K562 (cell line): ENCODE measurements around the gene ROBO1. TPM values are rescaled to one million over a fixed set of nuclear protein-coding genes. Genes with fewer than 3 reads are reported as not detected.

Source experiments
- ATAC-seq: fragments of 200-7000 bp; cut with Tn5 transposase; 3 replicates; pipeline ENCODE4 v1.9.1; 2020; ENCODE audit warnings: moderate library complexity
- BruUV-seq: library from RNA; stranded (reverse); fragments of 400-500 nt; replicated peaks from 2 replicates; lab custom pipeline; 2021; lab: Mats Ljungman, UMichigan
- CTCF ChIA-PET: fragments of 300-600 bp; formaldehyde crosslinking; extraction: SDS; loops from one replicate; lab custom pipeline; 2021; ENCODE audit warnings: low intra/inter-chr PET ratio; lab: Yijun Ruan, JAX
- POLR2A ChIA-PET: fragments of 300-600, 350-650 bp; sonication (Branson Sonifier 250); formaldehyde crosslinking; extraction: SDS; loops from one replicate; lab custom pipeline; 2021; ENCODE audit warnings: antibody characterized with exemption, inconsistent platforms; lab: Yijun Ruan, JAX
- DNase-seq, 4 experiments: peaks; one replicate each; pipeline versions ENCODE4 v3.0.0 to v3.0.0-alpha.2; 2011 to 2018; ENCODE audit warnings: low spot score in 3 of 4, mixed read lengths in 3 of 4; ENCODE audit errors: extremely low read depth in 1 of 4
- FAIRE-seq: peaks from 2 replicates; lab custom pipeline; 2011; peaks lifted over from hg19 to GRCh38; lab: Jason Lieb, UNC
- H2AFZ ChIP-seq: 2 replicates; pipeline ENCODE4 v1.6.0; 2011; ENCODE audit warnings: low read depth, low read length, control low read depth, inconsistent platforms
- H3K27ac ChIP-seq: fragments of 200-600 bp; 3 replicates; pipeline ENCODE4 v1.8.0; 2011; ENCODE audit warnings: low read depth, mild to moderate bottlenecking, control low read depth, inconsistent platforms, low read length, moderate library complexity, mixed read lengths; ENCODE audit errors: extremely low read depth
- H3K27me3 ChIP-seq, 2 experiments: fragments of 300-600 bp in 1 of 2; 2 replicates in 1 of 2; 3 replicates in 1 of 2; pipeline versions ENCODE4 v1.6.0 to v1.8.0; 2011; ENCODE audit warnings: inconsistent platforms in 2 of 2, low read length in 2 of 2, mild to moderate bottlenecking in 1 of 2, mixed read lengths in 1 of 2, moderate library complexity in 1 of 2; ENCODE audit not compliant: control insufficient read depth in 2 of 2, insufficient read depth in 2 of 2
- H3K36me3 ChIP-seq: fragments of 300-600 bp; 3 replicates; pipeline ENCODE4 v1.8.0; 2011; ENCODE audit warnings: mild to moderate bottlenecking, low read length, inconsistent platforms; ENCODE audit not compliant: control insufficient read depth, insufficient read depth
- H3K4me1 ChIP-seq, 2 experiments: fragments of 200-600 bp in 1 of 2; replicated peaks in 1 of 2; 2 replicates in 1 of 2; 3 replicates in 1 of 2; pipeline versions ENCODE4 v1.5.1 to v1.8.0; 2011; ENCODE audit warnings: inconsistent platforms in 2 of 2, low read length in 2 of 2, mild to moderate bottlenecking in 1 of 2, mixed read lengths in 1 of 2, moderate library complexity in 1 of 2; ENCODE audit not compliant: control insufficient read depth in 2 of 2, insufficient read depth in 2 of 2
- H3K4me2 ChIP-seq: 2 replicates; pipeline ENCODE4 v1.6.1; 2011; ENCODE audit warnings: low read length, control low read depth, inconsistent platforms, mixed read lengths; ENCODE audit not compliant: insufficient read depth
- H3K4me3 ChIP-seq: fragments of 200-600 bp; sonication (generic), shearing (Covaris generic); 2 replicates; pipeline ENCODE4 v1.5.1; 2016; ENCODE audit warnings: control low read depth, inconsistent platforms
- H3K79me2 ChIP-seq: fragments of 200-600 bp; 3 replicates; pipeline ENCODE4 v1.8.0; 2011; ENCODE audit warnings: low read length, inconsistent platforms; ENCODE audit not compliant: control insufficient read depth, insufficient read depth
- H3K9ac ChIP-seq, 2 experiments: 2 replicates each; pipeline versions ENCODE4 v1.6.0 to v1.6.1; 2011; ENCODE audit warnings: low read depth in 2 of 2, low read length in 2 of 2, control low read depth in 1 of 2, inconsistent platforms in 1 of 2, mild to moderate bottlenecking in 1 of 2, mixed read lengths in 1 of 2; ENCODE audit not compliant: insufficient read depth in 1 of 2
- H3K9me1 ChIP-seq: one replicate; pipeline ENCODE4 v1.6.0; 2011; ENCODE audit warnings: inconsistent platforms, mild to moderate bottlenecking, low read length, moderate library complexity; ENCODE audit not compliant: control insufficient read depth, insufficient read depth
- H3K9me3 ChIP-seq: replicated peaks from 2 replicates; pipeline ENCODE4 v1.5.1; 2011; ENCODE audit warnings: low read depth, low read length, inconsistent platforms; ENCODE audit not compliant: control insufficient read depth, insufficient read depth
- H4K20me1 ChIP-seq: replicated peaks from 2 replicates; pipeline ENCODE4 v1.6.1; 2011; ENCODE audit warnings: low read length, inconsistent platforms, mixed read lengths; ENCODE audit not compliant: control insufficient read depth, insufficient read depth
- ARID3B ChIP-seq: fragments of 250-450 bp; sonication (Bioruptor Pico); IDR thresholded peaks from 2 replicates; pipeline ENCODE4 v1.4.0; 2020; ENCODE audit warnings: borderline replicate concordance
- DMBX1 ChIP-seq: fragments of 250-450 bp; sonication (Bioruptor Pico); IDR thresholded peaks from 2 replicates; pipeline ENCODE4 v1.8.0; 2022; ENCODE audit warnings: inconsistent platforms, mild to moderate bottlenecking, moderate library complexity, borderline replicate concordance
- GTF2A2 ChIP-seq: IDR thresholded peaks from 2 replicates; pipeline ENCODE4 v1.6.1; 2016; ENCODE audit warnings: mild to moderate bottlenecking, missing genetic modification characterization, missing compliant biosample characterization
- KAT8 ChIP-seq: fragments of 450-650 bp; IDR thresholded peaks from 2 replicates; pipeline ENCODE4 v1.6.1; 2016; ENCODE audit warnings: low read depth, mild to moderate bottlenecking
- KDM1A ChIP-seq, 2 experiments: fragments of 450-650 bp; IDR thresholded peaks; 2 replicates each; pipeline ENCODE4 v1.6.1; 2016; ENCODE audit warnings: mild to moderate bottlenecking in 2 of 2
- NUFIP1 ChIP-seq: fragments of 450-650 bp; IDR thresholded peaks from 2 replicates; pipeline ENCODE4 v1.6.1; 2018; ENCODE audit not compliant: partially characterized antibody
- RBFOX2 ChIP-seq: fragments of 200-400 bp; formaldehyde crosslinking; IDR thresholded peaks from 2 replicates; pipeline ENCODE4 v1.6.1; 2017; ENCODE audit warnings: low read depth, mild to moderate bottlenecking, low read length, moderate library complexity
- THRB ChIP-seq: fragments of 450-650 bp; formaldehyde crosslinking; conservative IDR thresholded peaks from 2 replicates; pipeline ENCODE4 v1.4.0; 2022; ENCODE audit warnings: mild to moderate bottlenecking, missing genetic modification characterization
- ZBTB17 ChIP-seq: fragments of 450-650 bp; formaldehyde crosslinking; IDR thresholded peaks from 2 replicates; pipeline ENCODE4 v1.4.0; 2020; ENCODE audit warnings: mild to moderate bottlenecking
- ZC3H4 ChIP-seq: sonication (generic); formaldehyde crosslinking; IDR thresholded peaks from 2 replicates; pipeline ENCODE4 v1.9.0; 2021; ENCODE audit warnings: missing genetic modification reagents, borderline replicate concordance
- ZNF436 ChIP-seq: fragments of 250-450, 450-650 bp; sonication (Bioruptor Pico); formaldehyde crosslinking; IDR thresholded peaks from 2 replicates; pipeline ENCODE4 v1.7.0; 2020; ENCODE audit warnings: mild to moderate bottlenecking
- ZNF551 ChIP-seq: fragments of 250-450 bp; sonication (Bioruptor Pico); IDR thresholded peaks from 2 replicates; pipeline ENCODE4 v1.5.0; 2021; ENCODE audit warnings: mild to moderate bottlenecking, moderate library complexity
- ZNF583 ChIP-seq: fragments of 250-450 bp; sonication (Bioruptor Pico); IDR thresholded peaks from 2 replicates; pipeline ENCODE4 v1.4.0; 2020
- WGBS: fragments of 100-300 bp; shearing (Covaris generic); methylation state at CpG from one replicate; pipeline ENCODE4 v1.1.6; 2016; ENCODE audit warnings: low coverage, mixed read lengths; ENCODE audit not compliant: insufficient coverage; ENCODE audit errors: missing lambda C conversion rate; 5-methylcytosine and 5-hydroxymethylcytosine counted together
- in situ Hi-C: fragments of 300-500 bp; cut with MboI; formaldehyde crosslinking; loops from 4 replicates; pipeline ENCODE4 v1.15.0; 2018; ENCODE audit warnings: inconsistent platforms, mixed read lengths
- intact Hi-C: fragments of 100-400 bp; cut with micrococcal nuclease; formaldehyde crosslinking; loops from 2 replicates; pipeline ENCODE4 v1.14.2; 2022
- polyA plus RNA-seq, 8 experiments: library from polyadenylated mRNA; depleted of rRNA in 4 of 8; stranded (reverse) in 5 of 8; unstranded in 3 of 8; fragments of >200 nt; fragmentation: Nextera tagmentation in 2 of 8; fragmentation: Illumina TruSeq in 1 of 8; extraction: Ambion mirVana in 2 of 8; extraction: Trizol in 1 of 8; gene quantifications; 2 replicates each; pipeline versions ENCODE4 v1.2.1 to v1.2.3, GENCODE V29; 2011 to 2014; ENCODE audit warnings: inconsistent platforms in 1 of 8, missing spikeins in 1 of 8
- total RNA-seq, 7 experiments: library from RNA; depleted of rRNA in 6 of 7; stranded (reverse); fragments of >200 nt in 6 of 7; fragmentation: Illumina TruSeq in 2 of 7; extraction: Trizol in 2 of 7; gene quantifications; 2 replicates each; pipeline versions ENCODE4 v1.2.1 to v1.2.3, GENCODE V29; 2011 to 2021; ENCODE audit warnings: low replicate concordance in 1 of 7

Gene ROBO1
- total and polyA plus RNA-seq, 9 of the 15 experiments (the other 6 are each of a cell fraction or from before 2014, with no cell fraction given), result 0.01 to 0.53 (median 0.17) TPM; not detected in 5

GRCh38 chr3:79255292-79255691 lies 512.5 kb downstream of the ROBO1 start:
- no peak overlapping the region for H3K9ac ChIP-seq
- WGBS, result 3% methylated on average over 5 of the region's 5 CpGs
- H3K79me2 ChIP-seq, result no peaks in the 10 kb centered on the region
- CTCF ChIA-PET, result no interaction called here
- ATAC-seq, result no peak
- H3K4me3 ChIP-seq, result no peak overlapping the region
- H3K27me3 ChIP-seq, result no peaks in the 10 kb centered on the region
- no peak overlapping the region for H3K27ac ChIP-seq
- FAIRE-seq, result no peak
- no peak overlapping the region for H3K4me2 ChIP-seq
- no peak for DNase-seq
- POLR2A ChIA-PET, result no interaction called here
- intact Hi-C loops (no loop called here), in situ Hi-C loops (no loop called here)
- no peaks in the 10 kb centered on the region for H3K9me3 ChIP-seq
- no peak for TF ChIP-seq KDM1A (IDR thresholded peaks at IDR 0.05)
- TF ChIP-seq NUFIP1, result no peak
- no peak overlapping the region for H2AFZ ChIP-seq
- BruUV-seq, result no TSS peak
- no peaks in the 10 kb centered on the region for H3K36me3 ChIP-seq
- H3K4me1 ChIP-seq, result no peaks in the 10 kb centered on the region
- no peaks in the 10 kb centered on the region for H3K9me1 ChIP-seq
- H4K20me1 ChIP-seq, result no peaks in the 10 kb centered on the region

- no peaks in the 10 kb centered on the region for H3K9me1 ChIP-seq
- TF ChIP-seq DMBX1 (CRISPR knock-in tag), result no peak
- no peak for TF ChIP-seq ZNF551
- TF ChIP-seq ZC3H4, result no peak
- no peak for TF ChIP-seq KAT8
- TF ChIP-seq ZBTB17, result no peak
- no peak for TF ChIP-seq THRB
- no peak for TF ChIP-seq ZNF436 (CRISPR knock-in tag)
- TF ChIP-seq RBFOX2, result no peak
- no peak for TF ChIP-seq GTF2A2 (tag)
- TF ChIP-seq ARID3B (CRISPR knock-in tag), result no peak
- no peak for TF ChIP-seq ZNF583
- H4K20me1 ChIP-seq, result no peaks in the 10 kb centered on the region
- no peaks in the 10 kb centered on the region for H3K36me3 ChIP-seq
- no peaks in the 10 kb centered on the region for H3K27me3 ChIP-seq
- DNase-seq (no peak), ATAC-seq (no peak), FAIRE-seq (no peak)
- no peaks in the 10 kb centered on the region for H3K4me1 ChIP-seq
- no TSS peak for BruUV-seq
- H3K4me2 ChIP-seq, result no peak overlapping the region
- H3K27ac ChIP-seq, result no peak overlapping the region
- no peaks in the 10 kb centered on the region for H3K79me2 ChIP-seq
- WGBS, result 0% methylated on average over 4 of the region's 4 CpGs
- H2AFZ ChIP-seq, result no peak overlapping the region
- ChIA-PET CTCF (no interaction called here), POLR2A (no interaction called here)
- no peaks in the 10 kb centered on the region for H3K9me3 ChIP-seq
- H3K9ac ChIP-seq, result no peak overlapping the region
- intact Hi-C loops (no loop called here), in situ Hi-C loops (no loop called here)
- no peak overlapping the region for H3K4me3 ChIP-seq
These were observed 514.1 kb downstream of the ROBO1 start for GRCh38 chr3:79253704-79254103.
